NAMALWA (cell line): ENCODE data around the gene PADI1.

Experiments
- DNase-seq: peaks from one replicate; pipeline ENCODE4 v3.0.0-alpha.2; 2015; ENCODE audit warnings: low spot score

PADI1 gene

DNA sequence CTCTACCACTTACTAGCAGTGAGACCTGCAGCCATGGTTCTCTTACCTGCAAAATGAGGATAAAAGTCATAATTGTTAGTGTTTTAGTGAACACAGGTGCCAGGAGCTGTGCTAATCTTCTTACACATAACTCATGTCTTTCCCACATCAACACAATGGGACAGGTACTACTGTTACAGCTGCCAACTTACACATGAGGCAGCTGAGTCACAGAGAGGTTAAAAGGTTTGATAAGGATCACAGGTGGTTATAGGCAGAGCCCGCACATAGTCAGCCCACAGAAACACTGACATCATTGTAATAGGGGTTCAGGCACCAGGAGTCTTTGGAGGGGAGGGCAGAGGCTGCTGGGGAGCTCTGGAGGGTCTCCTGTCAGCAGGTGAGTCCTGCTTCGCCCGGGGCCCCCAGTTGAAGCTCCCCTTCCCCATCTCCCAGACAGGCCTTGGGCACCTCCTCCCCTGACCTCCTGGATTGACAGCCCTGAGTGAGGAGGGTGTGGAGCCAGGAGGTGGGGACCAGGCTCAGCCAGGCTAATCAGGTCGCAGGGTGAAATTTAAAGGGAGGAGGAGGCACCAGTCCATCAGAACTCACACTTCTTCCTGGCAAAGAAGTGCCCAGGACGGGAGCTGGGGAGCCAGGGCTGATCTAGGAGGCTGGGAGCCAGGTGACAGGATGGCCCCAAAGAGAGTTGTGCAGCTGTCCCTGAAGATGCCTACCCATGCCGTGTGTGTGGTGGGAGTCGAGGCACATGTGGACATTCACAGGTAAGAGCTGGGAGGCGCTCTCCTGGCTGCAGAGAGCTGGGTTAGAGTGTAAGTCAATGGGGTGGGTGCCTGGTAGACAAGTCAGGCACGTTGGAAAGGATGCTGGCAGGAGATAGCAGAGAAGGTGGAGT is at the start of gene PADI1:
PADI1 (plus strand) TSS at position 583 of the 895 bp plus-strand sequence; CDS start at position 673, 90 bp downstream.
- DNase-seq, result no peak

DNA sequence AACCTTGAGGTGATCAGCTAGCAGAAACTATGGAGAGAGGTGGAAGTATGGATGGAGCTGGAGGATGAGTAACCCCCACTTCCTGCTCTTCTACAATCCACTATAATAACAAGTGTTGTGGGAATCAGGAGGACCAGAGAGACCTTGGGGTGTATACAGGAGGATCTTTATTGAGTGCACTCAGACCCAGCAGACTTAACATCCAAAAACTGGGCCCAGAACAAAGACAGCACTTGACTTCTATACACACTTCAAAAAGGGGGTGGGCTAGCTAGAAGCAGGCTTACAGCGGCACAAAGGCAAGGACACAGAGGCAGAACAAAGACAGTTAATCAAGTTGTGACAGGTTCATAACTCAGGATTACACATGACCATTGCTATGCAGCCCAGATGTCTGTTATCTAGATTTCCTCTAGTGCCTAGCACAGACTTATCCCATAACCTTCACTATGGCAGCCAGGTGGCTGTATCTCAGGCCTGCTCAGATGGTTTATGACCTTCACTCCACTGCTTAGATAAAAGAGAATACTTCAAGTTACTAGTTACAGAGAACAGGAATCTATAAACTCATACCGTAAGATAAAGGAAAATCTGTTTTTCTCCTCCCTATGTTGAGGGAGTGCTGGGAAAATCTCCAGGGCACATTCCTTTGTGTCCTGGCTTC is 49.5 kb upstream of the PADI1 start:
- no peak for DNase-seq

- DNase-seq, result peak; percentile 91
These were observed 48.8 kb upstream of the PADI1 start for GRCh38 chr1:17156108-17156507.

- no peak for DNase-seq
These were observed 46.0 kb upstream of the PADI1 start for GRCh38 chr1:17158961-17159360.

DNA sequence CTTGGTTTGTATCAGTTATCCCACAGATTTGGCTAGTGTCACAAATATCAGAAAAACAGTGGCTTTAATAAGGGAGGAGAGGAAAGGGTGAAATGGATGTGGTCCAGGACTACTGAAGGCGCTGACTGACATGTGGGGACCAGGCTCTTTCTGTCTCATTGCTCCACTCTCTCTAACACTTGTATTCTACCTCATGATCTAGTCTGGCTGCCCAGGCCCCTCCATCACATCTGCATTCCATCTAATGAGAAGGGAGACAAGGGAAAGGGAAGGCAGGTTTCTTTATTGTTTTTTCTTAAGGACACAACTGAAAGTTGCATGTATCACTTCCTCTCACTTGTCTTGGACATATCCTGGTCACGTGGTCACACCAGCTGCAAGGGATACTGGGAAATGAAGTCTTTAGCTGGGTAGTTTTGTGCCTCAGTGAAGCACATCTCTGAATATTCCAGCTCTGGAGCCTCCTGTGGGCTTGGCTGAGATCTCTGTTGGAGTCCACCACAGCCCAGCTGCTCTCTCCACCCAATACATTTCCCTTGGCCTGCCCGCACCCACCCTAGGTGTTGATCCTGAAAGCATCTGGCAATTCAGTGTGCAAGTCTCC is 43.7 kb upstream of the PADI1 start:
- DNase-seq, result peak; percentile 54

GRCh38 chr1:17161926-17162800 is 42.8 kb upstream of the PADI1 start:
- DNase-seq, result no peak

DNA sequence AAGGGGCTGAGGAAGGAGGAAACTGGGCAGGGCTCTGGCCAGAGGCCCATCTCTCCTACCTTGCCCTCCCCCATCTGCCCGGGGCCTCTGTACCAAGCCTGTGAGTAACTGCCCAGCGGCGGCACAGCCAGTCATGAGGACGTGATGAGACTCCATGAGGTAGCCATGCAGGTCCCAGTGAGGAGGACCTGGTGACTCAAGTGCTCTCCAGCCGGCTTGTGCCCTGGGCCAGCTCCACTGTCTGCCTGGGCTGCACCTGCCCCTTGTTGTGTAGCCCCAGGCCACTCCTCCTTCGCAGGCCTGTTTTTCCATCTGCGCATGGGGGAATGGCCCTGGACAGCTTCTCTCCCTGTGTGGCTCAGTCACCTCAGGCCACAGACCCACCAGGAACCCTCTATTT is 42.0 kb upstream of the PADI1 start:
- DNase-seq, result no peak

GRCh38 chr1:17163371-17163770 is 41.6 kb upstream of the PADI1 start:
- no peak for DNase-seq

- DNase-seq, result no peak
These were observed 40.9 kb upstream of the PADI1 start for GRCh38 chr1:17163789-17164666.

DNA sequence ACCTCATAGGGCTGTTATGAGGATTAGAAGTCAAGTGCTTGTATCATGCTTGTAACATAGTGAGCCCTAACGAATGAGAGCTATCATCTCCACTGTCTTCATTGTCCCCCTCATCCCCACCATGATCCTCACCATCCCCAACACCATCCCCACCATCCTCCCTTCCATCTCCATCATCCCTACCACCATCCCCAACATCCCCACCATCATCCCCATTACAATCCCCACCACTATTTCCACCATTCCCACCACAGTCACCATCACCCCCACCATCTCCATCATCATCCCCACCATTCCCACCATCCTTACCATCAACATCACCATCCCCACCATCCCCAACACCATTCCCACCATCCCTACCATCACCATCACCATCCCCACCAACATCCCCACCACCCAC is 39.1 kb upstream of the PADI1 start:
- DNase-seq, result no peak

- no peak for DNase-seq
These were observed 37.7 kb upstream of the PADI1 start for GRCh38 chr1:17167041-17167785.

DNA sequence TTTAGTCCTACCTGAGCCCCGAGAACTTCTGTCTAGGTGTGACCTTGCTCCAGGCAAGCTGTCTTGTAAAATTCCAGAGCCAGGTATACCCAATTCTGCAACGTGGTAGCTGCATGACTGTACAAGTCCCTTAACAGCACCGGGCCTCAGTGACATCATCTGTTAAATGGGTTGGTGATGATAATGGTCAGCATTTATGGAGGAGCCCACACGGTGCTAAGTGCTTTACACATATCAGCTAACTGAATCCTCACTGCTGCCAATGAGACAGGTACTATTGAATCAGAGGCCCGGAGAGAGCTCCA is 37.2 kb upstream of the PADI1 start:
- no peak for DNase-seq

GRCh38 chr1:17168091-17168876 is 36.6 kb upstream of the PADI1 start:
- DNase-seq, result no peak

GRCh38 chr1:17170571-17170970 is 34.4 kb upstream of the PADI1 start:
- DNase-seq, result no peak

- DNase-seq, result no peak
These were observed 31.7 kb upstream of the PADI1 start for GRCh38 chr1:17173217-17173616.

DNA sequence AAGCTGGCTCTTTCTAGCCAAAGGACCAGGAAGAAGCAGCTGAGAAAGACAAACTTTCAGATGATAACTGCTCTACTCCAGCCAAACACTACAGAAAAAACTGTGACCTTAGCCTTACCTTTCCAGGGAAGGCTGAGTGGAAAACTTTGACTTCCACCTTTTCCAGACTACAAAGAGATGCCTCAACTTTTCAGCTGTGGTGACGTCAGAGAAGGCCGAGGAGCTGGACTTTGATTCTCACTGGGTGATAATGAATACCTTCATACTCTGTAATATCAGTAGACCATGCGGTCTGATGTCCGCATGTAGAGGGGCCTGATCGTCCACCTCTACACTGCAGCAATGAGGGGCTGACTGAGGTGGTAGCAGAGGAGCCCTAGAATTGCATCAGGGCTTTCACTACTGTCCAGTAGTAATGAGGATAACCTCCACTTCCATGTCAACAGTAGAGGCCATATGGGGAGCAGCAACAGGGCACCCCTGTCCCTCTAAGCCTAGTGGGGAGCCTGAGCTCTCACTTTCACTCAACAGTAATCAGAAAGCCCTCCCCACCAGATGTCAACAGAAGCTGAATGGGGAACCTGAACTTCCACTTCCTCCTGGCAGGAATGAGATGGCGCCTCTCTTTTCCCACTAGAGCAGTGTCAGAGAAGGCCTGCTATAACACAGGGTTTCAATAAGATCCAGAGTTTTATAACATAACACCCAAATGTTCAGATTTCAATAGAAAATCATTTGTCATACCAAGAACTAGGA is 28.4 kb upstream of the PADI1 start:
- DNase-seq, result no peak

DNA sequence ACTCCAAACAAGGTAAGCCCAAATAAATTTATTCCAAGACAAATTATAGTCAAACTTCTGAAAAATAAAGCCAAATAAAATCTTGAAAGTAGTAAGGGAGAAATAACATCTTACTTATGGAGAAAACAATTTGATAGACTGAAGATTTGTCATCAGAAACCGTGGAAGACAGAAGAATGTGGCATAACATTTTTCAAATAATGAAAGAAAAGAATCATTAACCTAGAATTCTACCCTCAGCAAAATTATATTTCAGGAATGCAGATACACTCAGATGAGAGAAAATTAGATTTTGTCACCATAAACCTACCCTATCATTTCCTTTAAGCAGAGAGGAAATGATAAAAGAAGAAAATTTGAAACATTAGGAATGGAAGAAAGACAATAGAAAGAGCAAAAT is 27.3 kb upstream of the PADI1 start:
- no peak for DNase-seq

- DNase-seq, result no peak
These were observed 23.0 kb upstream of the PADI1 start for GRCh38 chr1:17181781-17182464.
